H1 (cell line): Measurements from ENCODE around the gene KRTAP4-12. TPM values are rescaled to one million over a fixed set of nuclear protein-coding genes. Genes with fewer than 3 reads are reported as not detected.

Source experiments
- CTCF ChIA-PET: fragments of 300-600 bp; sonication (Branson Sonifier 250); formaldehyde crosslinking; loops from one replicate; lab custom pipeline; 2021; ENCODE audit not compliant: partially characterized antibody; lab: Charles Lee
- POLR2A ChIA-PET: fragments of 300-600 bp; sonication (Branson Sonifier 250); formaldehyde crosslinking; loops from one replicate; lab custom pipeline; 2021; ENCODE audit warnings: inconsistent platforms; ENCODE audit not compliant: partially characterized antibody; lab: Charles Lee
- DNase-seq, 2 experiments: peaks; one replicate each; pipeline versions ENCODE4 v3.0.0 to v3.0.0-alpha.2; 2010 to 2022; ENCODE audit warnings: low spot score in 2 of 2, low read depth in 1 of 2, mixed read lengths in 1 of 2
- FAIRE-seq: peaks from 2 replicates; lab custom pipeline; 2011; peaks lifted over from hg19 to GRCh38; lab: Jason Lieb, UNC
- H2AFZ ChIP-seq: 2 replicates; pipeline ENCODE4 v1.8.1; 2012; ENCODE audit warnings: low read length, inconsistent platforms
- H2AK5ac ChIP-seq: 2 replicates; pipeline ENCODE4 v1.6.1; 2013; ENCODE audit warnings: low read depth, low read length
- H2BK120ac ChIP-seq: replicated peaks from 2 replicates; pipeline ENCODE3; 2013; ENCODE audit warnings: low read depth, low read length, inconsistent platforms
- H2BK12ac ChIP-seq: 2 replicates; pipeline ENCODE4 v1.6.1; 2013; ENCODE audit warnings: low read depth, low read length
- H2BK15ac ChIP-seq: 2 replicates; pipeline ENCODE4 v1.6.1; 2013; ENCODE audit warnings: low read length
- H2BK20ac ChIP-seq: 2 replicates; pipeline ENCODE4 v1.6.1; 2013; ENCODE audit warnings: low read length
- H2BK5ac ChIP-seq: 2 replicates; pipeline ENCODE4 v1.6.1; 2013; ENCODE audit warnings: low read depth, low read length
- H3K14ac ChIP-seq: 2 replicates; pipeline ENCODE4 v1.6.1; 2013; ENCODE audit warnings: inconsistent platforms; ENCODE audit not compliant: insufficient read length
- H3K18ac ChIP-seq: 2 replicates; pipeline ENCODE4 v1.6.1; 2013; ENCODE audit warnings: low read length; ENCODE audit errors: extremely low read depth
- H3K23ac ChIP-seq: 2 replicates; pipeline ENCODE4 v1.6.1; 2013; ENCODE audit warnings: inconsistent platforms; ENCODE audit not compliant: insufficient read length
- H3K23me2 ChIP-seq: 2 replicates; pipeline ENCODE4 v1.6.1; 2013; ENCODE audit warnings: low read depth, low read length
- H3K27ac ChIP-seq: 2 replicates; pipeline ENCODE4 v1.6.1; 2011; ENCODE audit warnings: low read depth, low read length, inconsistent platforms
- H3K27me3 ChIP-seq, 4 experiments: replicated peaks in 1 of 4; 1 replicate in 1 of 4; 2 replicates in 3 of 4; pipeline versions ENCODE4 v1.6.1 to v1.8.1; 2011 to 2013; ENCODE audit warnings: low read length in 3 of 4, mild to moderate bottlenecking in 3 of 4, inconsistent platforms in 2 of 4, mixed read lengths in 2 of 4, moderate library complexity in 1 of 4; ENCODE audit not compliant: control insufficient read depth in 3 of 4, insufficient read depth in 3 of 4; ENCODE audit errors: extremely low read depth in 1 of 4
- H3K36me3 ChIP-seq, 4 experiments: 2 replicates each; pipeline versions ENCODE4 v1.6.1 to v1.8.1; 2011 to 2013; ENCODE audit warnings: mild to moderate bottlenecking in 4 of 4, low read length in 3 of 4, moderate library complexity in 2 of 4, control low read depth in 1 of 4, inconsistent platforms in 1 of 4; ENCODE audit not compliant: insufficient read depth in 4 of 4, control insufficient read depth in 2 of 4
- H3K4ac ChIP-seq: replicated peaks from 2 replicates; pipeline ENCODE3; 2013; ENCODE audit warnings: low read length, low read depth, mixed read lengths, inconsistent platforms; ENCODE audit not compliant: insufficient read length
- H3K4me1 ChIP-seq, 4 experiments: replicated peaks in 1 of 4; 1 replicate in 1 of 4; 2 replicates in 3 of 4; pipeline versions ENCODE4 v1.6.1 to v1.8.1; 2011 to 2013; ENCODE audit warnings: low read length in 3 of 4, inconsistent platforms in 2 of 4, mixed read lengths in 1 of 4; ENCODE audit not compliant: insufficient read depth in 4 of 4, control insufficient read depth in 3 of 4
- H3K4me2 ChIP-seq, 2 experiments: 2 replicates each; pipeline versions ENCODE4 v1.6.1 to v1.8.1; 2011 to 2013; ENCODE audit warnings: low read depth in 2 of 2, low read length in 2 of 2, control low read depth in 1 of 2, inconsistent platforms in 1 of 2, mild to moderate bottlenecking in 1 of 2; ENCODE audit not compliant: insufficient read depth in 1 of 2
- H3K4me3 ChIP-seq, 4 experiments: fragments of 200-600, 300-600 bp in 1 of 4; sonication (generic), shearing (Covaris generic), sonication (Bioruptor Twin) in 1 of 4; 2 replicates each; pipeline versions ENCODE4 v1.5.1 to v1.8.1; 2011 to 2016; ENCODE audit warnings: low read length in 4 of 4, low read depth in 3 of 4, control low read depth in 2 of 4, inconsistent platforms in 2 of 4, mild to moderate bottlenecking in 2 of 4, mixed read lengths in 1 of 4, moderate library complexity in 1 of 4; ENCODE audit not compliant: insufficient read depth in 2 of 4; ENCODE audit errors: extremely low read depth in 1 of 4
- H3K56ac ChIP-seq: replicated peaks from 2 replicates; pipeline ENCODE3; 2013; ENCODE audit warnings: low read depth, mild to moderate bottlenecking, mixed read lengths, low read length, inconsistent platforms; ENCODE audit not compliant: insufficient read length
- H3K79me1 ChIP-seq: 2 replicates; pipeline ENCODE4 v1.6.1; 2013; ENCODE audit warnings: low read depth, low read length, control low read depth
- H3K79me2 ChIP-seq, 2 experiments: 2 replicates each; pipeline versions ENCODE4 v1.6.1 to v1.8.1; 2012 to 2013; ENCODE audit warnings: low read length in 2 of 2, mild to moderate bottlenecking in 2 of 2, inconsistent platforms in 1 of 2; ENCODE audit not compliant: insufficient read depth in 2 of 2, control insufficient read depth in 1 of 2
- H3K9ac ChIP-seq, 4 experiments: replicated peaks in 1 of 4; 1 replicate in 1 of 4; 2 replicates in 3 of 4; pipeline versions ENCODE4 v1.6.1 to v1.8.1; 2011 to 2013; ENCODE audit warnings: low read depth in 3 of 4, low read length in 3 of 4, control low read depth in 2 of 4, mild to moderate bottlenecking in 2 of 4, moderate library complexity in 2 of 4, inconsistent platforms in 1 of 4; ENCODE audit errors: extremely low read depth in 1 of 4
- H3K9me3 ChIP-seq, 2 experiments: 2 replicates each; pipeline versions ENCODE4 v1.6.1 to v1.8.1; 2012 to 2013; ENCODE audit warnings: mild to moderate bottlenecking in 2 of 2, moderate library complexity in 2 of 2, control low read depth in 1 of 2, inconsistent platforms in 1 of 2, low read depth in 1 of 2, low read length in 1 of 2, mixed read lengths in 1 of 2; ENCODE audit not compliant: insufficient read depth in 2 of 2
- H4K20me1 ChIP-seq, 2 experiments: replicated peaks in 1 of 2; 2 replicates each; pipeline versions ENCODE3 to v1.8.1; 2011 to 2013; ENCODE audit warnings: inconsistent platforms in 2 of 2, low read length in 2 of 2, mild to moderate bottlenecking in 1 of 2; ENCODE audit not compliant: insufficient read depth in 2 of 2, control insufficient read depth in 1 of 2
- H4K5ac ChIP-seq: 2 replicates; pipeline ENCODE4 v1.6.1; 2013; ENCODE audit warnings: low read length, low read depth, mixed read lengths, inconsistent platforms; ENCODE audit not compliant: insufficient read length
- H4K8ac ChIP-seq: 2 replicates; pipeline ENCODE4 v1.8.0; 2013; ENCODE audit warnings: mild to moderate bottlenecking, moderate library complexity, low read length, inconsistent platforms; ENCODE audit not compliant: insufficient read depth; ENCODE audit errors: extremely low read depth
- H4K91ac ChIP-seq: replicated peaks from 2 replicates; pipeline ENCODE3; 2013; ENCODE audit warnings: low read length, mixed read lengths, inconsistent platforms; ENCODE audit not compliant: insufficient read length
- CBX5 ChIP-seq: fragments of 300-800, 300-1000 bp; sonication (generic); IDR thresholded peaks from 2 replicates; pipeline ENCODE4 v1.7.1; 2016; ENCODE audit warnings: antibody characterized with exemption, low read length, low read depth
- CEBPB ChIP-seq: IDR thresholded peaks from 2 replicates; pipeline ENCODE4 v1.6.1; 2012; ENCODE audit warnings: low read depth, low read length
- CREB1 ChIP-seq: IDR thresholded peaks from 2 replicates; pipeline ENCODE4 v1.6.1; 2012; ENCODE audit warnings: inconsistent platforms
- FOSL1 ChIP-seq: IDR thresholded peaks from 2 replicates; pipeline ENCODE4 v1.6.1; 2011; ENCODE audit warnings: mild to moderate bottlenecking, low read depth, low read length, moderate library complexity; ENCODE audit not compliant: insufficient read depth
- JUND ChIP-seq: IDR thresholded peaks from 2 replicates; pipeline ENCODE4 v1.6.1; 2011; ENCODE audit warnings: mild to moderate bottlenecking, improper control_type of control experiment, low read length
- KDM4A ChIP-seq: IDR thresholded peaks from one replicate; pipeline ENCODE4 v1.7.1; 2012; ENCODE audit warnings: low read depth, mild to moderate bottlenecking, moderate library complexity, low read length, inconsistent platforms; ENCODE audit not compliant: severe bottlenecking
- MAFK ChIP-seq: IDR thresholded peaks from 2 replicates; pipeline ENCODE4 v1.6.1; 2012; ENCODE audit warnings: low read depth, mild to moderate bottlenecking, improper control_type of control experiment, low read length
- RFX5 ChIP-seq: IDR thresholded peaks from 2 replicates; pipeline ENCODE4 v1.6.1; 2011; ENCODE audit warnings: low read depth, low read length, improper control_type of control experiment, borderline replicate concordance
- SIN3A ChIP-seq, 2 experiments: IDR thresholded peaks in 1 of 2; conservative IDR thresholded peaks in 1 of 2; 2 replicates each; pipeline ENCODE4 v1.6.1; 2011 to 2012; ENCODE audit warnings: low read length in 2 of 2, improper control_type of control experiment in 1 of 2, low read depth in 1 of 2, mild to moderate bottlenecking in 1 of 2
- SP4 ChIP-seq: IDR thresholded peaks from 2 replicates; pipeline ENCODE4 v1.6.1; 2012; ENCODE audit warnings: low read length, inconsistent platforms
- TAF7 ChIP-seq: optimal IDR thresholded peaks from 2 replicates; pipeline ENCODE3; 2011; ENCODE audit warnings: low read depth, mild to moderate bottlenecking, inconsistent platforms, low read length, moderate library complexity, borderline replicate concordance
- TCF12 ChIP-seq: IDR thresholded peaks from 2 replicates; pipeline ENCODE4 v1.6.1; 2011; ENCODE audit warnings: low read depth, mild to moderate bottlenecking, low read length
- ZNF274 ChIP-seq: IDR thresholded peaks from 2 replicates; pipeline ENCODE4 v1.7.0; 2012; ENCODE audit warnings: low read length, borderline replicate concordance; ENCODE audit errors: extremely low read depth
- WGBS, 2 experiments: shearing (Covaris generic) in 1 of 2; methylation state at CpG; one replicate each; pipeline versions ENCODE4 v1.1.6 to v1.1.7; 2013 to 2015; ENCODE audit warnings: low lambda C conversion rate in 2 of 2, mixed read lengths in 2 of 2, inconsistent platforms in 1 of 2, low coverage in 1 of 2, missing lambda C conversion rate in 1 of 2; ENCODE audit not compliant: insufficient replicate concordance in 2 of 2, insufficient coverage in 1 of 2, insufficient read length in 1 of 2; ENCODE audit errors: extremely low coverage in 1 of 2, missing lambda C conversion rate in 1 of 2; 5-methylcytosine and 5-hydroxymethylcytosine counted together
- polyA plus RNA-seq, 7 experiments: library from polyadenylated mRNA; depleted of rRNA in 3 of 7; stranded (reverse) in 5 of 7; unstranded in 2 of 7; fragments of >200 nt in 5 of 7; fragments of 200-250 nt in 2 of 7; gene quantifications; 1 replicate in 5 of 7; 2 replicates in 1 of 7; 4 replicates in 1 of 7; pipeline versions ENCODE4 v1.2.1 to v1.2.3, GENCODE V29; 2011 to 2013; ENCODE audit warnings: missing spikeins in 2 of 7, mixed read lengths in 2 of 7
- total RNA-seq: library from RNA; stranded (reverse); fragmentation: NEBNext Ultra II Directional; extraction: Animal tissue kit (Norgen Biotek cat#: 25700); gene quantifications from 2 replicates; pipeline ENCODE4 v1.2.1, GENCODE V29; 2021
- TF ChIP-seq, protein P1 (sequence below): IDR thresholded peaks from 2 replicates; pipeline ENCODE4 v1.6.1; 2012; ENCODE audit warnings: low read length, inconsistent platforms

KRTAP4-12 gene
- total and polyA plus RNA-seq, 2 of the 8 experiments (the other 6 are each of a cell fraction or from before 2014, with no cell fraction given): not detected

DNA sequence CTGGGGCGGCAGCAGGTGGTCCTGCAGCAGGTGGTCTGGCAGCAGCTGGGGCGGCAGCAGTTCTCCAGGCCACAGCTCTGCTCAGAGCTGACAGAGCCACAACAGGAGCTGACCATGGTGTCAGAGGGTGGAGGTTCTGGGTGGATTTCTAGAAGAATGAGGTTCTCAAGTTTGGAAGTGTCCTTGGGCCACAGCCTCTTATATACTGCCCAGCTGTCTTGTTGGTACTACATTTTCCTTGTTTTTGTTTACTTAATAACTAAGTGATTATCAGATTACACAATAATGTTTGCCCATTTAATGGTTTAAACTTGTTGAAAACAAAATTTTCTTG, 25.6 kb upstream of the KRTAP4-12 start, which contains the start of gene KRTAP4-5:
KRTAP4-5 (minus strand) TSS at position 174 of the 334 bp plus-strand sequence; CDS start at position 116, 58 bp downstream.
- Histone ChIP-seq H3K9me3 (no peaks in the 10 kb centered on the region), H4K20me1 (no peaks in the 10 kb centered on the region), H3K4me2 (no peak within 1 kb of the TSS), H2BK5ac (no peak within 1 kb of the TSS), H3K79me2 (no peaks in the 10 kb centered on the region), H3K36me3 (no peaks in the 10 kb centered on the region), H2BK20ac (no peak within 1 kb of the TSS), H2BK15ac (no peak within 1 kb of the TSS), H3K56ac (no peak within 1 kb of the TSS), H4K8ac (no peak within 1 kb of the TSS), H3K27ac (no peak within 1 kb of the TSS), H2BK12ac (no peak within 1 kb of the TSS), H3K27me3 (no peaks in the 10 kb centered on the region), H4K5ac (no peak within 1 kb of the TSS), H3K14ac (no peak within 1 kb of the TSS), H3K4me1 (no peaks in the 10 kb centered on the region), H2AFZ (no peak within 1 kb of the TSS), H4K91ac (no peak within 1 kb of the TSS), H3K79me1 (no peaks in the 10 kb centered on the region), H3K18ac (no peak within 1 kb of the TSS), H3K23ac (no peak within 1 kb of the TSS), H3K4ac (no peak within 1 kb of the TSS), H2BK120ac (no peak within 1 kb of the TSS), H3K4me3 (no peak within 1 kb of the TSS), H2AK5ac (no peak within 1 kb of the TSS), H3K23me2 (peaks cover 2% of the 10 kb centered on the region; the same call in 1 of the 2 replicates), H3K9ac (no peak within 1 kb of the TSS)
- TF ChIP-seq MAFK (no peak), FOSL1 (no peak), JUND (no peak), TCF12 (no peak), CBX5 (no peak), TAF7 (no peak), SP4 (no peak), RFX5 (no peak), SIN3A (conservative IDR thresholded peaks at IDR 0.05 in 1 of 2, IDR thresholded peaks at IDR 0.05 in 1 of 2; ENCODE audit: low read depth in 1 of 2, low read length in 2 of 2) (no peak), CEBPB (no peak), CREB1 (no peak), KDM4A (no peak), ZNF274 (no peak)
- TF ChIP-seq, protein P1, sequence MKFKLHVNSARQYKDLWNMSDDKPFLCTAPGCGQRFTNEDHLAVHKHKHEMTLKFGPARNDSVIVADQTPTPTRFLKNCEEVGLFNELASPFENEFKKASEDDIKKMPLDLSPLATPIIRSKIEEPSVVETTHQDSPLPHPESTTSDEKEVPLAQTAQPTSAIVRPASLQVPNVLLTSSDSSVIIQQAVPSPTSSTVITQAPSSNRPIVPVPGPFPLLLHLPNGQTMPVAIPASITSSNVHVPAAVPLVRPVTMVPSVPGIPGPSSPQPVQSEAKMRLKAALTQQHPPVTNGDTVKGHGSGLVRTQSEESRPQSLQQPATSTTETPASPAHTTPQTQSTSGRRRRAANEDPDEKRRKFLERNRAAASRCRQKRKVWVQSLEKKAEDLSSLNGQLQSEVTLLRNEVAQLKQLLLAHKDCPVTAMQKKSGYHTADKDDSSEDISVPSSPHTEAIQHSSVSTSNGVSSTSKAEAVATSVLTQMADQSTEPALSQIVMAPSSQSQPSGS: no peak
- DNase-seq: no peak
- WGBS, 2 experiments: 50% methylated on average over 2 of the region's 2 CpGs; no CpG with 5 or more reads in 1 of the 2 experiments
- CTCF ChIA-PET: interaction anchor here (0.9 kb wide), 2 partner anchors 9 to 26 kb away, joined by 3 read pairs; no protein-coding TSS in a partner anchor
- no peak for FAIRE-seq
- POLR2A ChIA-PET: no interaction called here
